HL-60/S4 treated with retinoic acid at 250 ng/mL for 4 days and 3 days (cell line): ENCODE data around the gene ABCG4.
"Not testable (repeated sequence)": the region's sequence is repeated elsewhere in the genome, so short reads cannot be mapped to it uniquely, and the experiment has no call there.

Experiments
- in situ Hi-C: fragments of 300-500 bp; cut with MboI; formaldehyde crosslinking; loops from 2 replicates; pipeline ENCODE4 v1.7.0; 2022; ENCODE audit warnings: low sequenced_read_pairs

The ABCG4 gene

DNA sequence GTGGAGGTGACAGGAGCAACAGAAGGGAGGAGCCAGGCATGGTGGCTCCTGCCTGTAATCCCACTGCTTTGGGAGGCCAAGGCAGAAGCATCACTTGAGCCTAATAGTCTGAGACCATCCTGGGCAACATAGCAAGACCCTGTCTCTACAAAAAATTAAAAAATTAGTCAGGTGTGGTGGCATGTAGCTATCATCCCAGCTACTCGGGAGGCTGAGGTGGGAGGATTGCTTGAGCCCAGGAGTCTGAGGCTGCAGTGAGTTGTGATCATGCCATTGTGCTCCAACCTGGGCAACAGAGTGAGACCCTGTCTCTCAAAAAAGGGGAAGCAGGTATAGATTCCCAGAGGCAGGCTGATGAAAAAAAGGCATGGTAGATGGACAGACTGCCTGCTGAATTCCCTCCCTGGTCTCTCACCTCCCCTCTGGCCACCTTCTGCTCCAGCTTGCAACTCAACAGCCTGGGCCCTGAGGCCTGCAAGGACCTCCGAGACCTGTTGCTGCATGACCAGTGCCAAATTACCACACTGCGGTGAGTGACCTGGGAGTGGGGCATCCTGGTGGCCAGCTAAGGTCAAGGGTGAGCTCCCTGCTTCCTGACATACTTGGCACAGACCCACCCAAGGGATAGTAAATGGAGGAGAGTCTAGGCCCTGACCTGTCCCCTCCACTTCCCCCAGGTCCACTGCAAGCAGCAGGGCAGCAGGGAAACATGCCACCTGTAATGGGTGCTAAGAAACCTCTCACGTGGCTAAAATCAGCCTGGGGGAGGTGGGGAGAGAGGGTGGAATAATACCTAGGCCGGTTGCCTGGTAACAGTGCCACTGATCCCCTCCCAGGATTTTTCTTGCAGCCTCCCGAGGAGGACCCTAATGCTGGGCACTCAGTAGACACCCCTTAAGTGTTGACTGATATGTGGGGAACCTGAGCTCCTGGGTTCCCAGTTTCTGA lies 32.2 kb downstream of the ABCG4 start:
- in situ Hi-C loops = no loop called here

GRCh38 chr11:119181677-119182412 lies 33.0 kb downstream of the ABCG4 start:
- in situ Hi-C loops = no loop called here

- in situ Hi-C loops = not testable (repeated sequence)
These were observed 35.5 kb downstream of the ABCG4 start for GRCh38 chr11:119184399-119184798.

GRCh38 chr11:119185981-119186634 lies 37.3 kb downstream of the ABCG4 start:
- in situ Hi-C loops = no loop called here

DNA sequence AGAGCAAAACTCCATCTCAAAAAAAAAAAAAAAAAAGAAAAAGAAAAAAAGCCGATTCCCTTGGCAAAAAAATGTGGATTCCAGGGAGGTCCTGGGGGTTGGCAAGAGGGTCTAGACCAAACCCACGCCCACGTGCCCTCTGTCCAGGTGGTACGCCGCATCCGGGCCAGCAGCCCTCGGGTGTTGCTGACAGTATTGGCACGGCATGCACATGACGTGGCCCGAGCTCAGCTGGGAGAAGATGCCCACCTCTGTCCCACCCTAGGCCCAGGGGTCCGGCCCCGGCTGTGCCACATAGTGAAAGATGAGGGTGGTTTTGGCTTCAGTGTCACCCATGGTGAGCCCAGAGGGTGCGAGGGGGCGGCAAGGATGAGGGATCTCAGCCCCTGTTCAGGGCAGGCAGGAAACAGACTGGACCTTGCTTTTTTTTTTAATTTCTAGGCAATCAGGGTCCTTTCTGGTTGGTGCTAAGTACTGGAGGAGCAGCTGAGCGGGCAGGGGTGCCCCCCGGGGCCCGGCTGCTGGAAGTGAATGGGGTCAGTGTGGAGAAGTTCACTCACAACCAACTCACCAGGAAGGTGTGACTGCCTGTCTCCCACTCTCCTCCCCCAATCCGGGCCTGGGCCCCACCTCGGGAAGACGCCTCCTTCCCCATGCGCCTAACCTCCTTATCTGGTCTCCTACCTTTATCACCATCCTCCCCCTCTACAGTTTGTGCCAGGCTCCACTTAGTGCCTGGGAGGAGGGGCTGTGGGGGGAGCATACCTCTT lies 38.5 kb downstream of the ABCG4 start:
- in situ Hi-C loops = no loop called here

GRCh38 chr11:119188067-119188466 lies 39.2 kb downstream of the ABCG4 start:
- in situ Hi-C loops = no loop called here

DNA sequence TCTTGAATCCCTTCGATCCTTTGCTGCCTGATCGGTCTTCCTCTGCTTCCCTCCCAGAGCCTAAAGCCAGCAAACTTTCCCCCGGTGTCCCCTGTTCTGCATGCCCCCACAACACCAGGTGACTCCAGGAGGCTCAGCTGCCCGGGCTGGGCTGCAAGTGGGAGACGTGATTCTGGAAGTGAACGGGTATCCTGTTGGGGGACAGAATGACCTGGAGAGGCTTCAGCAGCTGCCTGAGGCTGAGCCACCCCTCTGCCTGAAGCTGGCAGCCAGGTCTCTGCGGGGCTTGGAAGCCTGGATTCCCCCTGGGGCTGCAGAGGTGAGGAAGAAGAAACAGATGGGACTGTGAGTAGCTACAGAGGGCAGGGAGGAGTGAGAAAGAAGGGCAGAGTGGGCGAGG lies 40.0 kb downstream of the ABCG4 start:
- in situ Hi-C loops = no loop called here

- in situ Hi-C loops = no loop called here
These were observed 40.5 kb downstream of the ABCG4 start for GRCh38 chr11:119189393-119189792.

DNA sequence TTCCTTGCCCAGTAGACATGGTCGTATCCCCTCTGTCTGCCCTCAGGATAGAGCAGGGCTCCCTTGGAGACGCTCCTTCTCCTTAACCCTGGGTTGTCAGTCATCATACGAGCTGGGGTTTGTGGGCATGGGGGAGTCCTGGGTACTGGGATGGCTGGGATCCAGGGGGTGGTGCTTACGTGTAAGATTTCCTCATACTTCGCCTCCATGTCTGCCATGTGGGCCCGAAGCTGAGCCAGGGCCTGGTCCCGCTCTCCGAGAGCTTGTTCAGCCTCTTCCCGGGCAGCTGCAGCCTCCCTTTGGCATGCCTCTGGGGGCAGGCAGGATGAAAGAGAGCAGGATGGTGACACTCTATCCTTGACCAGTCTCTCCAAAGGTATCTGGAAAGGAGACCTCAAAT lies 41.7 kb downstream of the ABCG4 start:
- in situ Hi-C loops = no loop called here

DNA sequence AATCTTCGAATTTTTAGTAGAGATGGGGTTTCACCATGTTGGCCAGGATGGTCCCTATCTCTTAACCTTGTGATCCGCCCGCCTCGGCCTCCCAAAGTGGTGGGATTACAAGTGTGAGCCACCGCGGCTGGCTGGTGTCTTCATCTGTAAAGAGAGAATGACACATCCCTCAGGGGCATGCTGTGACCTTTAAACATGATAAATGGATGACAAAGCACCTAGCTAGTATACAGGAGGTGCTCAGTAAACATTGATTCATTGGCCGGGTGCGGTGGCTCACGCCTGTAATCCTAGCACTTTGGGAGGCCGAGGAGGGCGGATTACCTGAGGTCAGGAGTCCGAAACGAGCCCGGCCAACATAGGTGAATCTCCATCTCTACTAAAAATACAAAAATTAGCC lies 42.4 kb downstream of the ABCG4 start:
- in situ Hi-C loops = not testable (repeated sequence)

- in situ Hi-C loops = no loop called here
These were observed 43.3 kb downstream of the ABCG4 start for GRCh38 chr11:119192111-119192510.

GRCh38 chr11:119193001-119193400 lies 44.1 kb downstream of the ABCG4 start:
- in situ Hi-C loops = no loop called here

DNA sequence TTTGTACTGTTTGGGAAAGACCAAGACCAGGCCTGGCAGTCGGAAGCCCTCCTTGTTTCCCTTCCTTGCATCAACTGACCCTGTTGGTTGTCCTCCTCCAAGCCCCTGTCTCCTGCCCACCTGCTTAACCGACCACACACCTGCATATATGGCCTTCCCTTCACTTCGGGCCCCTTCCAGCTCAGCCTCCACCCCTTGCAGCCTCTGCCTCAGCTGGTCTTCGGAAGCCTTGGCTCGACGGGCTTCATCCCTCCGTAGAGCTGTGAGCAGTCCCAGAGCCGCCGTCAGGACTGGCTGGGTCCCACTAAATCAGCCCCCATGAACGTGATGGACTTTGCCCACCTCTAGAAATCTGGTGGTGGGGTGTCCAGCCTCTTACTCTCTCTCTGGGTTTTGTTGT lies 44.8 kb downstream of the ABCG4 start:
- in situ Hi-C loops = no loop called here

DNA sequence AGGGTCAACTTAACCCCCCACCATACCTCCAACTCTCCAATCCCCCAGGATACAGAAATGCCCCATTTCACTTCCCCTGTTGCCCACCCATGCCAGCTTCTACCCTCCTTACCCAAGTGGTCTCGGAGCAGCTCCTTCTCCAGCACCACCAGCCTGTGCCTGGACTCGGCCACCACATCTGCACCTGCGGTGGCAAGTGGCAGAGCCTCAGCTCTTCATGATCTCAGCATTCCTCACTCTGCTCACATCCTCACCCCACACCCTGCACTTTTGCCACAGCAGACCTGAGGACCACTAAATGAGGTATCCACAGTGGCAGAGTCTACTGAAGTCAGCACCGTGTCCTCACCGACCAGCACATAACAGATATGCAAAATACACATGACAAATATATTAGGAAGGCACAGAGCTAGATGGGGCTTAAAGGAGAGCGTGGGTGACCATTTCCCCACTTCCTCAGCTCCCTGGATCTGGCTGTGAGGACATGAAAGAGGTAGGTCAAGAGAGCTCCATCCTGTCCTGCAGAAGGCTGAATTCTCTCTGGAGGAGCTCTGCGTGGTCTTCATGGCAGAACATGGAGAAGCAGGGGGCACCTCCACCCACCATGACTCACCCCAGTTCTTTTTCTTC lies 46.1 kb downstream of the ABCG4 start:
- in situ Hi-C loops = no loop called here

GRCh38 chr11:119195680-119196079 lies 46.8 kb downstream of the ABCG4 start:
- in situ Hi-C loops = no loop called here

GRCh38 chr11:119196833-119197483 lies 48.1 kb downstream of the ABCG4 start:
- in situ Hi-C loops = no loop called here

- in situ Hi-C loops = no loop called here
These were observed 50.1 kb downstream of the ABCG4 start for GRCh38 chr11:119198925-119199324.

DNA sequence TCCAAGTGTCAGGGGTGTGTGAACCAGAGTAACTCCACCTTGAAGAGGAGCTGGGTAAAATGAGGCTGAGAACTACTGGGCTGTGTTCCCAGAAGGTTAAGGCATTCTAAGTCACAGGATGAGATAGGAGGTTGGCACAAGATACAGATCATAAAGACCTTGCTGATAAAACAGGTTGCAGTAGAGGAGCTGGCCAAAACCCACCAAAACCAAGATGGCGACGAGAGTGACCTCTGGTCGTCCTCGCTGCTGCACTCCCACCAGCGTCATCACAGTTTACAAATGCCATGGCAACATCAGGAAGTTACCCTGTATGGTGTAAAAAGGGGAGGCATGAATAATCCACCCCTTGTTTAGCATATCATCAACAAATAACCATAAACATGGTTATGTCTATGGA lies 52.4 kb downstream of the ABCG4 start:
- in situ Hi-C loops = not testable (repeated sequence)

- in situ Hi-C loops = no loop called here
These were observed 53.7 kb downstream of the ABCG4 start for GRCh38 chr11:119202554-119202953.

- in situ Hi-C loops = no loop called here
These were observed 55.2 kb downstream of the ABCG4 start for GRCh38 chr11:119204066-119204465.
